ENCODE measurements around the gene PRSS48. TPM values are rescaled to one million over a fixed set of nuclear protein-coding genes. Genes with fewer than 3 reads are reported as not detected.

The PRSS48 gene
- total and polyA plus RNA-seq, 12 donors: not detected

GRCh38 chr4:151239608-151240007 lies 37.4 kb upstream of the PRSS48 start:
- peaks cover 0 to 3% of the 10 kb centered on the region in 2 donors for H3K4me1 ChIP-seq (replicated peaks in 1 of 2)
- H3K9me3 ChIP-seq (replicated peaks in 1 of 3): no peaks in the 10 kb centered on the region
- H3K36me3 ChIP-seq (replicated peaks in 1 of 2): no peaks in the 10 kb centered on the region
- H3K27ac ChIP-seq: no peak overlapping the region
- TF ChIP-seq CTCF (IDR thresholded peaks at IDR 0.05) (no peak), POLR2A (IDR thresholded peaks at IDR 0.05) (no peak)
- no peaks in the 10 kb centered on the region for H3K27me3 ChIP-seq
- WGBS, 4 donors: 92 to 98% (median 95%) methylated on average over 3 of the region's 3 CpGs
- DNase-seq: no peak
- intact Hi-C loops (cut with DNase I): no loop called here
- no peak overlapping the region for H3K4me3 ChIP-seq

- Histone ChIP-seq H3K36me3 (replicated peaks in 1 of 2) (no peaks in the 10 kb centered on the region), H3K4me1 (replicated peaks in 1 of 2) (peaks cover 0 to 3% of the 10 kb centered on the region in 2 donors), H3K27me3 (no peaks in the 10 kb centered on the region), H3K9me3 (replicated peaks in 1 of 3) (no peaks in the 10 kb centered on the region), H3K4me3 (no peak overlapping the region), H3K27ac (no peak overlapping the region)
- 94 to 99% (median 98%) methylated on average over 2 of the region's 2 CpGs for WGBS, 4 donors
- intact Hi-C loops (cut with DNase I): no loop called here
- TF ChIP-seq CTCF (IDR thresholded peaks at IDR 0.05) (no peak), POLR2A (IDR thresholded peaks at IDR 0.05) (no peak)
- DNase-seq: no peak
Measured at GRCh38 chr4:151242305-151242704, 34.7 kb upstream of the PRSS48 start.

- intact Hi-C loops (cut with DNase I): no loop called here
- no peak for TF ChIP-seq CTCF (IDR thresholded peaks at IDR 0.05)
- no peak for TF ChIP-seq POLR2A (IDR thresholded peaks at IDR 0.05)
- peaks cover 0 to 2% of the 10 kb centered on the region in 2 donors for H3K4me1 ChIP-seq (replicated peaks in 1 of 2)
- no peak overlapping the region for H3K4me3 ChIP-seq
- no peak overlapping the region for H3K27ac ChIP-seq
- 78 to 86% (median 81%) methylated on average over 2 of the region's 2 CpGs for WGBS, 4 donors
- no peak for DNase-seq
- H3K9me3 ChIP-seq (replicated peaks in 1 of 3): no peaks in the 10 kb centered on the region
- no peaks in the 10 kb centered on the region for H3K36me3 ChIP-seq (replicated peaks in 1 of 2)
- no peaks in the 10 kb centered on the region for H3K27me3 ChIP-seq
Measured at GRCh38 chr4:151246742-151247141, 30.2 kb upstream of the PRSS48 start.

- Histone ChIP-seq H3K27ac (no peak overlapping the region), H3K9me3 (replicated peaks in 1 of 3) (no peaks in the 10 kb centered on the region), H3K36me3 (replicated peaks in 1 of 2) (no peaks in the 10 kb centered on the region), H3K4me3 (no peak overlapping the region), H3K27me3 (no peaks in the 10 kb centered on the region), H3K4me1 (replicated peaks in 1 of 2) (peaks cover 0 to 8% of the 10 kb centered on the region in 2 donors)
- WGBS, 4 donors: 96 to 99% (median 97%) methylated on average over 2 of the region's 2 CpGs
- no peak for TF ChIP-seq POLR2A (IDR thresholded peaks at IDR 0.05)
- no peak for TF ChIP-seq CTCF (IDR thresholded peaks at IDR 0.05)
- intact Hi-C loops (cut with DNase I): no loop called here
- no peak for DNase-seq
Measured at GRCh38 chr4:151247395-151247794, 29.6 kb upstream of the PRSS48 start.
